HG03460 (cell line): ENCODE measurements around the gene HOXA10.

Source experiments
- ATAC-seq: cut with Tn5 transposase; IDR thresholded peaks from one replicate; pipeline ENCODE4 v1.9.1; 2021; ENCODE audit not compliant: unreplicated experiment

Gene HOXA10

DNA sequence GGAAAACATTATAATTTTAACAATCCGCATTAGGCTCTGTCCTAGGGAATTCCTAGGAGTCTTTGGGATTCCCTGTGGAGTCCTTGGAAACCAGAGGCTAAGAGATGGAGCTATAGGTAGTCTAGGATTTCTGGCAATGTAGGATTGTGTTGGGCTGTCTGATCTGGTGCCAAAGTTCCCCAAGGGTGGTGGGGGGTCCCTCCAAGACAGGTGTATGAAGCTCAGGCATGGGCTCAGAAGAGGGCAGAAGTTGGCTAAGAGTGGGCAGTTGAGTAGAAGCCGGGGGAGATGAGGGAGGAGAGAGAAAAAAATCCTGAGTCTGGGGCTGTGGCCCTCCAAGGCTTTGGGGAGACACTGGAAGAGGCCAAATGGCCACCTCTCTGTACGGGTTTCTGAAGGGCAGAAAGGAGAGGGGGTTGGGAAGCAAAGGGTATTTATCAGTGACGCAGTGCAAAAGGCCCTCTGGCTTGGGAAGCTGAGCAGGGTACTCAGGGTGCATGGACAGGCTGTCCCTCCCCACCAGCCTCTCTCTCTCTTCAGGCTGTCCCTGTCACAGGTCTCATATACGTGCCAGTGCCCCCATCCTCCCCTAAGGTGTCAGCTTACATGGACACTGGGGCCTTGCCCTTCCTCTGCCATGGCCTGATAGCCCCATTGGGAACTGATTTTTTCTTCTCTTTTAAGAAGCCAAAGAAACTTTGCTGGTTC lies 27.5 kb downstream of the HOXA10 start:
- no peak for ATAC-seq

DNA sequence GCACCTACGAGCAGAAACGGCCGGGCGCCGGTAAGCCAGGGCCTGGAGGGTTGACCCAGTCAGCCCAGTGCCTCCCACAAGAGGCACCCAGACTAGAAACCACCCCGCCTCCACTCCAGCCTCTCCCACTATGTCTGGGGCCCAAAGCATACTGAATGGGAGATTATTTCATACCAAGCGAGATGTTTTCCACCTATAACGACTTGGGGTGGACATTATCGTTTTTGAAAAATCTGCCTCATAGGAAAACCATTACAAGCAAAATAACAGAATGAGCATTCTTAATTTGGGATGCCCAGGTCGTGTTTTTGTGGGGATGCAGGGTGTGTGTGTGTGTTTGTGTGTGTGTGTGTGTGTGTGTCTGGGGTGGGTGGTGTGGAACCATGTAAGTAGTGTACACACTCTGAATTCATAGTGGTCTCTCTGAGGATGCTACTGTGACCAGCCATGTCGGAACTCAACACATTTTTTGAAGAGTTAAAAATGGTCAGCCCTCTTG lies 28.2 kb downstream of the HOXA10 start:
- no peak for ATAC-seq

DNA sequence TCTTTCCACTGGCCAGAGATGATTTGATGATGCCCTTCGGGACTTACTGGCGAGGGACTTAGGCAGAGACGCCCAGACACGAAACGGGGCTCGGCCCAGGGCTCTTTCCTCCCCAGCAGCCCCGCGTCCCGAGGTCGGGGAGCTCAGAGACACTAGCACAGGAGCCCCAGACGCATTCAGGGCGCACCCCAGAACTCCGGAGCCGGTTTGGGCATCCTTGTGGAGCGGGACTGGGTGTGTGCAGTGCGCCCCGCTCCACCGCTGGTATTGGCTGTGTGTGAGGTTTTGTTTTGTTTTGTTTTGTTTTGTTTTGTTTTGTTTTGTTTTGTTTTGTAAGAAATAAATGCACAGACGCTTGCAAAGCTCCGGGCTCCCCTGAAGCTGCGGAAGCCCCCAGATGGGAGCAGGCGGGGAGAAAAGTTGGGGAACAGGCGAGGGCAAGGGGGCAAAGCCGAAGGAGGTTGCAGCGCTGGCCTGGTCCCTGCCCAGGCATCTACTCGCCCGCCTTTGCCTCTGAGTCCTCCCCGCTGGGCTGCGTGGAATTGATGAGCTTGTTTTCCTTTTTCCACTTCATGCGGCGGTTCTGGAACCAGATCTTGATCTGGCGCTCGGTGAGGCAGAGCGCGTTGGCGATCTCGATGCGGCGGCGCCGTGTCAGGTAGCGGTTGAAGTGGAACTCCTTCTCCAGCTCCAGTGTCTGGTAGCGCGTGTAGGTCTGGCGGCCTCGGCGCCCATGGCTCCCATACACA lies 28.8 kb downstream of the HOXA10 start:
- ATAC-seq: no peak

DNA sequence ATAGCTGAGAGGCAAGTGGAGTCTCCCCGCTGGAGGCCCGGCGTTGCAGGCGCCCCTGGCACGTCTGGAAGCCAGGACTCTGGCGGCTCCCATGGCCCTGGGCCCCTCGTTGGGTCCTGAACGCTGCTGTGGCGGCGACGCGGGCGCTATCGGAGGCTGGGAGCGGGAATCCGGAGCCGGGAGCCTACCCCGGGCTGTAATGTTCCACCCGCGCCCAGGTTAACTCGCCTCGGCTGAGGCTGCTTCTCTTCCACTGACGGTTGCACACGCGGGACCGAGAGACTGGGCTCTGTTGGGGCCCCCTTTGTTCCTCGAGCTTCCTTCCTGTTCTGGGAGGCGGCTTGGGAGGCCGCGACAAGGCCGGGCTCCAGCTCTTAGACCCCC lies 29.3 kb downstream of the HOXA10 start:
- no peak for ATAC-seq

DNA sequence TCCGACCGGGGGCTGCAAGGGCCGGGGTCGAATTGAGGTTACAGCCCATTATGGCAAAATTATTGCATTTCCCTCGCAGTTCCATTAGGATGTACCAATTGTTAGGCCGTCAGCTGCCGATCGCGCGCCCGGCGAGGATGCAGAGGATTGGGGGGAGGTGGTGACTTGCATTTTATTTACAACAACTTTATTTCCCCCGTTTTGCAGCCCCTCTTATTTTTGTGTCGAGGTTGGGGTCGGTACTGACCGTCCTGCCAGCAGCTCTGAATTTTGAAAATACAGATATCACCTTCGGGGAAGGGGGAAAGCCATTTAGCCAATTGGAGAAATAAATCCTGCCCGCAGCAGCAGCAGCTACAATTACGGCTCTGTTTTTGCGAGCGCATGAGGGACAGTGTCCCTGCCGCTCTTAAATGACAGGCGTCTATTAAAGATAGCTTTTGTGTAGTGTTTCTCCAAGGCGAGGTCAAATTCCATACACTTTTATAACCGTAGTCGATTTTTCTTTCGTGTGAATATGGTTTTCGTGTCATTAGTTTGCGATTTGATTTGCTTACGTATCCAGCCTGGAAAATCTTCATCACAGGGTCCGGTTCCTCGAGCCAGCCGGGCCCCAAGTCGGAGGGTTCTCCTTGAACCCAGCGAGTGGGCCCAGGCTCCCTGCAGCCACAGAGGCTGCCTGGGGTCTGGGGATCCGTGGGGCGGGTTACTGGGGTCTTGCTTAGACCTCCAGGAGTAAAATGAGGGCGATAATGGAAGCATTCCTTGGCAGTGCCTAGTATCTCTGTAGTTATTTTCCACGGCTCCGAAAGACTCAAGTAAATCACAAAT lies 30.0 kb downstream of the HOXA10 start:
- ATAC-seq: no peak

DNA sequence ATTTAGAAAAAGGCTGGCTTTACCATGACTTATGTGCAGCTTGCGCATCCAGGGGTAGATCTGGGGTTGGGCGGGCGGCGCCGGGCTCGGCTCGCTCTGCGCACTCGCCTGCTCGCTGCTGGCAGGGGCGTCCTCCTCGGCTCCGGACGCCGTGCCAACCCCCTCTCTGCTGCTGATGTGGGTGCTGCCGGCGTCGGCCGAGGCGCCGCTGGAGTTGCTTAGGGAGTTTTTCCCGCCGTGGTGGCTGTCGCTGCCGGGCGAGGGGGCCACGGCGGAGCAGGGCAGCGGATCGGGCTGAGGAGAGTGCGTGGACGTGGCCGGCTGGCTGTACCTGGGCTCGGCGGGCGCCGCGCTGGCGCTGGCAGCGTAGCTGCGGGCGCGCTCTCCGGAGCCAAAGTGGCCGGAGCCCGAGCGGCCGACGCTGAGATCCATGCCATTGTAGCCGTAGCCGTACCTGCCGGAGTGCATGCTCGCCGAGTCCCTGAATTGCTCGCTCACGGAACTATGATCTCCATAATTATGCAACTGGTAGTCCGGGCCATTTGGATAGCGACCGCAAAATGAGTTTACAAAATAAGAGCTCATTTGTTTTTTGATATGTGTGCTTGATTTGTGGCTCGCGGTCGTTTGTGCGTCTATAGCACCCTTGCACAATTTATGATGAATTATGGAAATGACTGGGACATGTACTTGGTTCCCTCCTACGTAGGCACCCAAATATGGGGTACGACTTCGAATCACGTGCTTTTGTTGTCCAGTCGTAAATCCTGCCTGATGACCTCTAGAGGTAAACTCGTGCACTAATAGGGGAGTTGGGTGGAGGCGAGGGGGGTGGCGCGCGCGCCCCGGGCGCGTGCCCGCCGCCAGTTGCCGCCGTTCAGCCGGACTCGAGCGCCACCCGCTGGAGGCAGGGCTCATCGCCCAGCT lies 30.8 kb downstream of the HOXA10 start, which contains the start of gene HOXA5:
HOXA5 (minus strand) TSS at position 659 of the 927 bp plus-strand sequence; CDS start at position 585, 74 bp downstream.
- no peak for ATAC-seq

DNA sequence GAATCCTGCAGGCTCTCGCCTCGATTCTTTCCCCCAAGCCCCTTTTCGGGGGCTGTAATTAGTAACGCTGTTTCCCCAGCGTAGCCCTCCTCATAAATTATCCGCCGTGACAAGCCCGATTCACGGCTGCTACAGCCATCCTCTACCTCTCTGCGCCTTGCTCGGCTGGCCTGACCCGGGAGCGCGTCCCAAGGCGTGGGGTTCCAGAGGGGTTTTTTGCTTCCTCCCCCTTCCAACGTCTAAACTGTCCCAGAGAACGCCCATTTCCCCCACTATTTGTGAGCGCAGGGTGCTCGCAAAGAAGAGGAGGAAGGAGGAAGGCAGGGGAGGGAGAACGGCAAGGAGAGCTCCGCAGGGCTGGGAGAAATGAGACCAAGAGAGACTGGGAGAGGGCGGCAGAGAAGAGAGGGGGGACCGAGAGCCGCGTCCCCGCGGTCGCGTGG lies 31.5 kb downstream of the HOXA10 start:
- ATAC-seq: no peak

DNA sequence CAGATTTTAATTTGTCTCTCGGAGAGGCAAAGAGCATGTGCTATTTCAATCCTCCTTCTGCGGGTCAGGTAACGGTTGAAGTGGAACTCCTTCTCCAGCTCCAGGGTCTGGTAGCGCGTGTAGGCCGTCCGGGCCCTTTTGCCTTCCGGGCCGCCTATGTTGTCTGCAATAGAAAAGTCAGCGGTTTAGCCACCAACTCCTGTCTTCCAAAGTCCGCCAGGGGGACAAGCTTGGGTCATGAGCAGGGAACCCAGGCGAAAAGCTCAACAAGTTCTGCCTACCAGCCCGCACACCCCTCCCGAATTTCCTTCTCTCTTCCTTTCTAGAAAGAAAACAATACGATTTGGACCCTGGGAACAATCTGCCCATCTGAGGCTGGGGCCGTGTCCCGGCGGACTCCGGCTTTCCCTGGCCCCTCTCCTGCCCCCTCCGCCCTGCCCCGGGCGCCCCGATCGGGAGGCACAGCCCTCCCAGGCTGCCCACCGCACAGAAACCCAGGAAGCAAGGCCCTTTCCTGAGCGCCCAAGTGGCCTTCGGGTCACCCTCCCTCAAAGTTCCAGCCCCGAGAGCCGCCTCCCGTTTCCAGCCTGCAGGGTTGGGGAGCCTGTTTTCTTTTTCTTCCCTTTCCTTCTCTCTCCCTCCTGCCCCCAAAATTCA lies 32.1 kb downstream of the HOXA10 start:
- ATAC-seq: no peak

DNA sequence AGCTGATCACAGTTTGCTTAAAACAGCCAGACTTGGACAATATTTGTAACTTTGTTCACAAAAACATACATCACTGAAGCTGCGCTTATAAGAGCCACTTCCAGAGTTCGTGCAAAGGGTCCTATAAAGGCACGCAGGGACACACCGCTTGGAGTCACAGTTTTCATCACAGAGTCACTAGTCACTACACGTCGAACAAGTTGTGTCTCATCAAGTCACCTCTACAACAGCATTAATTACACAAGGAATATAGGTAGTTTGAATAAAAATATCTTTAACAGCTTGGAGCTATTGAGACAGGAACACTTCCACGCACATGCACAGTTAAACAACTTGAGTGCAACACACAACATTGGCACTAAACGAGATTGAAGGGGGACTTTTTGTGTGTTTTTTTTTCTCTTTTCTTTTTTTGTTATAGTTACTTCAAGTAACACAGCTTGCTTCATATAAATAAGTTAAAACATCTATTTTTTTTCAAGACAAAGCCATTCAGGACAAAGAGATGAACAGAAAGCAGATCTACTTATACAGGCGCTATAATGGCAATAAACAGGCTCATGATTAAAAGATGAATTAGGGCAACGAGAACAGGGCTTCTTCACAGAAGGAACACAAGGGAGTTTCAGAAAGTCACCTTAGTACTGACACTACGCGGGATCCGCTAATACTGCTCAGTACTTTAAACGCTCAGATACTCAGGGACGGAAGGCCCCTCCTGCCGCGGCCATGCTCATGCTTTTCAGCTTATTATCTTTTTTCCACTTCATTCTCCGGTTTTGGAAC lies 32.8 kb downstream of the HOXA10 start:
- no peak for ATAC-seq

DNA sequence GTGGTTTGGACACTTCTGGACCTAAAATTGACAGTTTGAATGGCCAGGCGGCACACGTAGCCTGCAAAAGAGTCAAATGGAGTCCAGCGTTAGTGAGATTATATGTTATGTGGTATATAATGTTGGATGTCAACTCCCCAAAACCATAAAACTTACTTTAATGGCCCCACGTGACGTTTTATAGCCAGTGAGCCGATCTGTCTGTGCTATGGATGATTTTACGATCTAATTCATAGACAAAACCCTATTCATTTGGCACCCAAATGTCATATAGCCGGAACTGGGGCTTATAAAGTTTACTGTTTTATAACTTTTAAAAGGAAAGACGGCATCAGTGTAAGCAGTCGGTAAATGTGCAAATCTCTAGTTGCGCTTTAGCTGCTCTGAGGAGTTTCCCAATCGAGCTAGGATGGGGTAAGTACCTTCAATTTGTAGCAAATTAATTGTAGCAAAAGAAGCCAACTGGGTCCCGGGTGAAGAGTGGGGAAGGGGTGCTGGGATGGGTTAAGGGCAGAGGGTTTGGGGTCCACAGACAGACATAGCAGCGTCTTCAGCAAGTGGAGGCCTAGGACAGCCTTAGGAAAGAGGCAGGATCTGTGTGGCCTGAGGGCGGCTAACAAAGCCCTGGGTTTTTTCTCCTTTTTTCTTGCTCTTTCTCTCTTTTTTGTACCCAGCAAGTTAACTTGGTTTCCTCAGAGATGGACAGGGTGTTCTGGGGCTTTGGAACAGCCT lies 33.8 kb downstream of the HOXA10 start:
- no peak for ATAC-seq

DNA sequence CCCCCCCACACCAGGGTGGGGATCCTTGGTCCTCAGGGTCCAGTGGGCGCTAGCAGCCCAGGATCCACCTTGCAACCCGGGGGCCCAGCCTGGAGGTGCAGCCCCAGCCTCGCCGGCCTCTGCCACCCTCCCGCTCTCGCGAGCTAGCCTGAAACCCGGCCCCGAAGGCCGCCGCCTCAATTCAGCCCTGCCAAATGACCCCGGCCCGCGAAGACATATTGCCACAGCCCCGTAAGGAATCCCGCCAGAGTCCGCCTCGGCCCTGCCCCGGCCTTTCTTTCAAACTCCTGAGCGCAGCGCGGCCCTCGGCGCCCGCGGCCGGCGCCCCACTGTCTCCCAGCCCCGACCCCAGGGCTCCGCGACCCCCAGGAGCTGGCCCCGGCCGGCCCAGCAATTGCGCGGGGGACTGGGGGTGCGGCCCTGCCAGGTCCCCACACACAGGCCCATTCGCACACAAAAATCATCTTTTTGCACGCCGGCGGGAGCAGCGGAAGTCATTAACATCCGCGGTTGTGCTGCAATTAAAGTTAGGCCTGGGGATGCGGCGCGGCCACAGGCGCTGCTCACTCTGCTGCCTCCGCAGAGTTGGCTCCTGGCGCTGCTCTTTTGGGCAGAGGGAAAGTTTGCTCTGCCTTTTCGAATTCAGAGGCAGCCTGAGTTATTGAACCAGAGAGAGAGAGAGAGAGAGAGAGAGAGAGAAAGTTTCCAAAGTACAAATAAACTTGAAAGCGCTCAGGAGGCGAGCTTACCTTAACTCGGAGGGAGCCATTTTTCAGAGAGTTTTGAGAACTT lies 34.6 kb downstream of the HOXA10 start:
- no peak for ATAC-seq

DNA sequence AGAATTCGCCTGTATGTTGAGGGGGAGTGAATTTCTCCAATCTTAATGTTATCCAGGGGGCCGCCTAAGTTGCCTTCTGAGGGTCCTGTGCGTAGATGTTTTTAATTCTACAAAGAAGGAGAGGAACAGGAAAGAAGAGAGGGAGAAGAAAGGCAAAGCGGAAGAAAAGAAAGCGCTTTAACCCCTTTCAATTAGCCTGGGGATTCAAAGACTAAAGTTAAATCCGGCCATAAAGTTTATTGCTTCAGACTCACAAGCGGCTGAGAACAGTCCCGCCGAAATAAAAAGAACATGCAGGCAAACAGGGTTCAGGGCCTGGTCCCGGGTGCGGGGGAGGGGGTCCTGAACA lies 35.2 kb downstream of the HOXA10 start:
- no peak for ATAC-seq

DNA sequence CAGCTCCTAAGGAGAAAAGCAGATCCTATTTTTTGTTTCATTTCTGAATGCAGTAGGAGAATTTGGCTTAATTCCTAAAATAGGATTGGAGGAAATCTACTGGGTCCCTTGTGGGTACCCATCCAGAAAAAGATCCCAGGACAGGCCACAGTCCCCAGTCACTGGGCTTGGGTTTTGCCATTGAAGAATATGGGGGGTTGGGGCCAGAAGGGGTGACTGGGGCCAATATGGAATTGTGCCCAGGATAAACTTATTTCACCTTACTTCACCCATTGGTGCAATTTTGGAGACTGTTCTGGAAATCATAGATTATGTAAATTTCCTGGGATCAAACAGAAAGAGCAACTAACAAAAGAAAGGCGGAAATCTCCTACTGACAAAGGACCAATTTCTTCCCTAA lies 35.6 kb downstream of the HOXA10 start:
- ATAC-seq: no peak

DNA sequence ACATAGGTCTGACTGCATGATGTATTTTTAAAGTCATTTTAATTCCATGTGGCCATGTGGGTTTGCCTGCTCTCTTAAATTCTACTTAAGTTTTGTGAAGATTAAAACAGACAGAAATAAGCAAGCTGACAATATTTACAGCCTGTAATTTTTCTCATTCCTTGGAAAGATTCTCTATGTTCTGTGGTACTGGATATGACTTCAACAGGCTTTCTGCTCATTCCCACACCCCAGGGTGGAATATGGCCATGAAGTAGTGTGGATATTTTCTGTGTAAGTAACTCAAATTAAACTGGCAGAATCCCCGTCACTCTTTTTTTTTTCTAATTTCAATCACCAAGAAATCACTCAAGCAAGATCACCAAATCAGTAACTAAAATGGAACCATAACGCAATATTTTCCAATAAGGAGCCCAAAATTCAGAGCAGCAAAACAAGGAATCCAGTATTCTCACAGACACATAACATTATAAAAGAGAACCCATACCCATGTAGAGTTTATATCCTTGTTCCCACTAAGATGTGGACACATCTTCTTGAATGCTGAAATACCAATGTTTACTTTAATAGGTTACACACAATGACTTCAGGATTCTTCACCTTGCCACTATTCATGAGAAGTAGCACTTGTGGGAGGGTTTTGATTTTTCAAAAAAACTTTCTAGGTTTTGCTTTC lies 36.3 kb downstream of the HOXA10 start:
- ATAC-seq: no peak

DNA sequence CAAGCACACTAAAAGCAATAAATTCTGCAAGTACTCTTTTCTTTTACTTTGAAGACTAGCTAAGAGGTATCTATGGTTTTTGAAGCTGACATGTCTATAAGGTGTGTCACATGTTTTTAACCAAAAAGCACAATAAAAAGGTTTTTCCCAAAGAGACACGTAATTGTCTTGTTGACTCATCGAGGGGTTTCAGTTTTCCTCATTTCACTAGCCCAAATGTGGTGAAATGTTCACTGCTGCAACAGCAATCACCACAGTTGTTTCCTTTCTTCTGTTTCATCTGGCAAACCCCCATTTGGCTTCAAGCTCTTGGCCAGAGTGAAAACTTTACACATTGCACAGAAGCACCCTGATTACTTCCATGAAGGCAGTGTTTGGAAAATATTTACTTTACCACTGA lies 39.7 kb downstream of the HOXA10 start:
- no peak for ATAC-seq

DNA sequence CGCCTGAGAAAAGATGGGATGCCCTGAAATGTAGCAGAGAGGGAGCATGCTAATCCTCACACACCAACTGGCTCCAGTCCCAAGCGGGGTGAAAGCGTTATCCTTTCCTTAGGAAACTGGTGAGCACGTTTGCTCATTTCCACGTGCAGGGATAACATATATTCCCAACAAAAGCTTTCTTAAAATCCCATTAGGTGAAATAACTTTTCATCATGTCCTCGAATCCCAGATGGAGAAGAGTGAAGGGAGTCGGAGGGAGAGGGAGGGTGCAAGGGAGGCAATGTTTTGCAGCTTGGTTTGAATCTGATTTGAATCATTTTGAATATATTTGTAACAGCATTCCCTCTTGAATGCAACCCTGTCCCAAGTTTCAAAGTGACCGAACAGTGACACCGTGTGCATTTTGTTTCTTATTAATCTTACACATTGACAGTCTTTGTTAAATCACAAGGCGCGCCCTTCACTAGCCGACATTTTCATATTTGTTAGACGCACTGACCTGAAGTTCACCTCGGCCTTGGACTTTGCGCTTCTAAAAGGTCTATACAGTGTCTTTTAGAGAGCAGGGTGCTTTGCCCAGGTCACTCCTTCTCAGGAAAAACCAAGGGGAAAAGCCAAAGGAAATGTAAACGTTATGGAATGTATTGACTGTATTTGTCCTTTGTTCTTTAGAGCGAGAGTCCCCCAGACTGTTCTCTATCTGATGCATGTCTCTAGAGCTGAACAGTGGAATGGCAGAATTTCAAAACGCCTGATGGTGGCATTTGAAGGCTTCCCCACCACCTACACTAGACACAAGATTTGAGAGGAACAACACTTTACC lies 40.5 kb downstream of the HOXA10 start:
- no peak for ATAC-seq
